Measurements from ENCODE around the gene ABHD1.

DNA sequence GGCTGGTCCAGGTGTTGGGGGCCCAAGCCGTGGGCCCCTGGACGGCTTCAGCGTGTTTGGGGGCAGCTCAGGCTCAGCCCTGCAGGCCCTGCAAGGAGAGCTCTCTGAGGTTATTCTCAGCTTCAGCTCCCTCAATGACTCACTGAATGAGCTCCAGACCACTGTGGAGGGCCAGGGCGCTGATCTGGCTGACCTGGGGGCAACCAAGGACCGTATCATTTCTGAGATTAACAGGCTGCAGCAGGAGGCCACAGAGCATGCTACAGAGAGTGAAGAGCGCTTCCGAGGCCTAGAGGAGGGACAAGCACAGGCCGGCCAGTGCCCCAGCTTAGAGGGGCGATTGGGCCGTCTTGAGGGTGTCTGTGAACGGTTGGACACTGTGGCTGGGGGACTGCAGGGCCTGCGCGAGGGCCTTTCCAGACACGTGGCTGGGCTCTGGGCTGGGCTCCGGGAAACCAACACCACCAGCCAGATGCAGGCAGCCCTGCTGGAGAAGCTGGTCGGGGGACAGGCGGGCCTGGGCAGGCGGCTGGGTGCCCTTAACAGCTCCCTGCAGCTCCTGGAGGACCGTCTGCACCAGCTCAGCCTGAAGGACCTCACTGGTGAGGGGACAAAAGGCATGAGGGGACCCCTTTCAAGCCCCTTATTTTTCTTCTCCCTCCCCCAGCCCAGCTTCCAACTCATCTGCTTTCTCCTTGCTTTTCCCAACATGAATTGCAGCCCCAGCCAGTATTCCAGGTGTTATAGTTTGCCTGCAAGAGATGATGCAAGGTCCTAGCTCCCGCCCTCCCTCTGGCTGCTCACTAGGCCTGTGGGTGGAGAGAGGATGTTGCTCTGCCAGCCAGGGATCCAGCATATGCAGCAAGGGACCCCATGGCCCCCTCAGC lies 40.0 kb upstream of the ABHD1 start:
- TF ChIP-seq, protein P1, sequence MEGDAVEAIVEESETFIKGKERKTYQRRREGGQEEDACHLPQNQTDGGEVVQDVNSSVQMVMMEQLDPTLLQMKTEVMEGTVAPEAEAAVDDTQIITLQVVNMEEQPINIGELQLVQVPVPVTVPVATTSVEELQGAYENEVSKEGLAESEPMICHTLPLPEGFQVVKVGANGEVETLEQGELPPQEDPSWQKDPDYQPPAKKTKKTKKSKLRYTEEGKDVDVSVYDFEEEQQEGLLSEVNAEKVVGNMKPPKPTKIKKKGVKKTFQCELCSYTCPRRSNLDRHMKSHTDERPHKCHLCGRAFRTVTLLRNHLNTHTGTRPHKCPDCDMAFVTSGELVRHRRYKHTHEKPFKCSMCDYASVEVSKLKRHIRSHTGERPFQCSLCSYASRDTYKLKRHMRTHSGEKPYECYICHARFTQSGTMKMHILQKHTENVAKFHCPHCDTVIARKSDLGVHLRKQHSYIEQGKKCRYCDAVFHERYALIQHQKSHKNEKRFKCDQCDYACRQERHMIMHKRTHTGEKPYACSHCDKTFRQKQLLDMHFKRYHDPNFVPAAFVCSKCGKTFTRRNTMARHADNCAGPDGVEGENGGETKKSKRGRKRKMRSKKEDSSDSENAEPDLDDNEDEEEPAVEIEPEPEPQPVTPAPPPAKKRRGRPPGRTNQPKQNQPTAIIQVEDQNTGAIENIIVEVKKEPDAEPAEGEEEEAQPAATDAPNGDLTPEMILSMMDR (IDR thresholded peaks at IDR 0.05): no peak
- TF ChIP-seq ZFX (IDR thresholded peaks at IDR 0.05; ENCODE audit: borderline replicate concordance): no peak

All from 22Rv1 (cell line).